ENCODE data around the gene ADH1C. TPM values are rescaled to one million over a fixed set of nuclear protein-coding genes. Genes with fewer than 3 reads are reported as not detected.

Gene ADH1C
- polyA plus RNA-seq, 1 experiment = 0.77 TPM

GRCh38 chr4:99383399-99383798 is 30.9 kb upstream of the ADH1C start:
- CTCF ChIA-PET = interaction anchor here (2.0 kb wide), 1 partner anchor 22 kb away, joined by 5 read pairs; no protein-coding TSS in a partner anchor
- H3K27me3 ChIP-seq (ENCODE audit: control insufficient read depth, insufficient read depth, low read length) = no peaks in the 10 kb centered on the region
- no peaks in the 10 kb centered on the region for H3K9me3 ChIP-seq (ENCODE audit: control insufficient read depth, insufficient read depth, low read length)
- no peak overlapping the region for H3K4me3 ChIP-seq (ENCODE audit: low read depth, low read length)
- H3K27ac ChIP-seq (ENCODE audit: low read depth, low read length) = peak overlapping the region; percentile 92
- no peak for TF ChIP-seq CTCF (IDR thresholded peaks at IDR 0.05; ENCODE audit: low read depth, low read length)
- POLR2A ChIA-PET = interaction anchor here (1.0 to 1.2 kb wide), 2 partner anchors 12 to 20 kb away, joined by 4 read pairs; no protein-coding TSS in a partner anchor
- no peak for DNase-seq (ENCODE audit: low read depth, low spot score)

GRCh38 chr4:99382745-99383360 is 30.3 kb upstream of the ADH1C start:
- ChIA-PET POLR2A (interaction anchor here (1.2 kb wide), 1 partner anchor 12 kb away, joined by 4 read pairs; no protein-coding TSS in a partner anchor), CTCF (interaction anchor here (2.0 kb wide), 1 partner anchor 22 kb away, joined by 5 read pairs; no protein-coding TSS in a partner anchor)
- H3K27ac ChIP-seq (ENCODE audit: low read depth, low read length) = peak overlapping the region; percentile 92
- no peak for TF ChIP-seq CTCF (IDR thresholded peaks at IDR 0.05; ENCODE audit: low read depth, low read length)
- no peaks in the 10 kb centered on the region for H3K9me3 ChIP-seq (ENCODE audit: control insufficient read depth, insufficient read depth, low read length)
- DNase-seq (ENCODE audit: low read depth, low spot score) = no peak
- H3K4me3 ChIP-seq (ENCODE audit: low read depth, low read length) = no peak overlapping the region
- no peaks in the 10 kb centered on the region for H3K27me3 ChIP-seq (ENCODE audit: control insufficient read depth, insufficient read depth, low read length)

- no peaks in the 10 kb centered on the region for H3K27me3 ChIP-seq (ENCODE audit: control insufficient read depth, insufficient read depth, low read length)
- ChIA-PET POLR2A (interaction anchor here (0.6 kb wide), 1 partner anchor 1210 kb away, joined by 3 read pairs; no protein-coding TSS in a partner anchor), CTCF (interaction anchor here (1.1 to 2.1 kb wide), 4 partner anchors 22 to 180 kb away, joined by 3 to 6 read pairs (median 5); no protein-coding TSS in a partner anchor)
- no peak for DNase-seq (ENCODE audit: low read depth, low spot score)
- no peak overlapping the region for H3K27ac ChIP-seq (ENCODE audit: low read depth, low read length)
- TF ChIP-seq CTCF (IDR thresholded peaks at IDR 0.05; ENCODE audit: low read depth, low read length) = no peak
- H3K4me3 ChIP-seq (ENCODE audit: low read depth, low read length) = no peak overlapping the region
- no peaks in the 10 kb centered on the region for H3K9me3 ChIP-seq (ENCODE audit: control insufficient read depth, insufficient read depth, low read length)
Observed at GRCh38 chr4:99381588-99382175, 29.1 kb upstream of the ADH1C start.

- Histone ChIP-seq H3K9me3 (ENCODE audit: control insufficient read depth, insufficient read depth, low read length) (no peaks in the 10 kb centered on the region; the same call in 1 of the 2 replicates), H3K27ac (ENCODE audit: low read depth, low read length) (no peak overlapping the region), H3K27me3 (ENCODE audit: control insufficient read depth, insufficient read depth, low read length) (no peaks in the 10 kb centered on the region), H3K4me3 (ENCODE audit: low read depth, low read length) (no peak overlapping the region)
- CTCF ChIA-PET = interaction anchor here (0.8 to 2.1 kb wide), 3 partner anchors 21 to 262 kb away, joined by 3 to 5 read pairs (median 3); no protein-coding TSS in a partner anchor
- POLR2A ChIA-PET = no interaction called here
- no peak for TF ChIP-seq CTCF (IDR thresholded peaks at IDR 0.05; ENCODE audit: low read depth, low read length)
- no peak for DNase-seq (ENCODE audit: low read depth, low spot score)
Observed at GRCh38 chr4:99379571-99379970, 27.0 kb upstream of the ADH1C start.

- TF ChIP-seq CTCF (IDR thresholded peaks at IDR 0.05; ENCODE audit: low read depth, low read length) = no peak
- ChIA-PET POLR2A (no interaction called here), CTCF (interaction anchor here (0.8 to 0.9 kb wide), 2 partner anchors 21 to 261 kb away, joined by 3 read pairs; no protein-coding TSS in a partner anchor)
- no peak for DNase-seq (ENCODE audit: low read depth, low spot score)
- no peak overlapping the region for H3K27ac ChIP-seq (ENCODE audit: low read depth, low read length)
- no peak overlapping the region for H3K4me3 ChIP-seq (ENCODE audit: low read depth, low read length)
- no peaks in the 10 kb centered on the region for H3K27me3 ChIP-seq (ENCODE audit: control insufficient read depth, insufficient read depth, low read length)
- H3K9me3 ChIP-seq (ENCODE audit: control insufficient read depth, insufficient read depth, low read length) = no peaks in the 10 kb centered on the region; the same call in 1 of the 2 replicates
Observed at GRCh38 chr4:99378876-99379275, 26.3 kb upstream of the ADH1C start.

All from AG04450 (cell line).